Measurements from ENCODE around the gene PTP4A2. TPM values are rescaled to one million over a fixed set of nuclear protein-coding genes. Genes with fewer than 3 reads are reported as not detected.

Gene PTP4A2
- total and polyA plus RNA-seq, 2 of the 8 experiments (the other 6 are each of a cell fraction or from before 2014, with no cell fraction given), result 87.4 to 214 TPM

GRCh38 chr1:31874942-31875341, 63.2 kb downstream of the PTP4A2 start:
- POLR2A ChIA-PET (ENCODE audit: partially characterized antibody), result no interaction called here
- Histone ChIP-seq H3K23me2 (ENCODE audit: low read depth, low read length) (no peaks in the 10 kb centered on the region), H2BK5ac (ENCODE audit: low read depth, low read length) (no peak overlapping the region), H2BK20ac (ENCODE audit: low read length) (no peak overlapping the region), H3K4me2 (ENCODE audit: insufficient read depth in 1 of 2, low read depth in 2 of 2, low read length in 2 of 2) (no peak overlapping the region), H2BK120ac (replicated peaks; ENCODE audit: low read depth, low read length) (no peak overlapping the region), H3K4ac (replicated peaks; ENCODE audit: insufficient read length, low read depth, low read length) (no peak overlapping the region), H4K20me1 (replicated peaks in 1 of 2; ENCODE audit: control insufficient read depth in 1 of 2, insufficient read depth in 2 of 2, low read length in 2 of 2) (no peaks in the 10 kb centered on the region), H4K8ac (ENCODE audit: extremely low read depth, insufficient read depth, low read length) (no peak overlapping the region), H3K27ac (ENCODE audit: low read depth, low read length) (no peak overlapping the region), H2BK15ac (ENCODE audit: low read length) (no peak overlapping the region), H3K79me2 (ENCODE audit: control insufficient read depth in 1 of 2, insufficient read depth in 2 of 2, low read length in 2 of 2) (no peaks in the 10 kb centered on the region), H3K27me3 (replicated peaks in 1 of 4; ENCODE audit: control insufficient read depth in 3 of 4, extremely low read depth in 1 of 4, insufficient read depth in 3 of 4, low read length in 3 of 4) (no peaks in the 10 kb centered on the region), H3K56ac (replicated peaks; ENCODE audit: insufficient read length, low read depth, low read length) (no peak overlapping the region), H3K9me3 (ENCODE audit: insufficient read depth in 2 of 2, low read depth in 1 of 2, low read length in 1 of 2) (no peaks in the 10 kb centered on the region), H3K4me1 (replicated peaks in 1 of 4; ENCODE audit: control insufficient read depth in 3 of 4, insufficient read depth in 4 of 4, low read length in 3 of 4) (no peaks in the 10 kb centered on the region), H2AFZ (ENCODE audit: low read length) (no peak overlapping the region), H3K4me3 (ENCODE audit: extremely low read depth in 1 of 4, insufficient read depth in 2 of 4, low read depth in 3 of 4, low read length in 4 of 4) (no peak overlapping the region), H3K14ac (ENCODE audit: insufficient read length) (no peak overlapping the region), H3K23ac (ENCODE audit: insufficient read length) (no peak overlapping the region), H3K36me3 (ENCODE audit: control insufficient read depth in 2 of 4, insufficient read depth in 4 of 4, low read length in 3 of 4) (no peaks in the 10 kb centered on the region), H4K5ac (ENCODE audit: insufficient read length, low read depth, low read length) (no peak overlapping the region), H3K9ac (replicated peaks in 1 of 4; ENCODE audit: extremely low read depth in 1 of 4, low read depth in 3 of 4, low read length in 3 of 4) (no peak overlapping the region), H3K79me1 (ENCODE audit: low read depth, low read length) (no peaks in the 10 kb centered on the region), H2BK12ac (ENCODE audit: low read depth, low read length) (no peak overlapping the region), H2AK5ac (ENCODE audit: low read depth, low read length) (no peak overlapping the region), H4K91ac (replicated peaks; ENCODE audit: insufficient read length, low read length) (no peak overlapping the region), H3K18ac (ENCODE audit: extremely low read depth, low read length) (no peak overlapping the region)
- FAIRE-seq (no peak), DNase-seq (ENCODE audit: low read depth in 1 of 2, low spot score in 2 of 2) (no peak)
- 85% methylated on average over 3 of the region's 3 CpGs; no CpG with 5 or more reads in 1 of the 2 experiments for WGBS, 2 experiments (ENCODE audit: extremely low coverage in 1 of 2, insufficient coverage in 1 of 2, insufficient read length in 1 of 2, insufficient replicate concordance in 2 of 2, low coverage in 1 of 2, low lambda C conversion rate in 2 of 2, missing lambda C conversion rate in 1 of 2)
- CTCF ChIA-PET (ENCODE audit: partially characterized antibody), result interaction anchor here (1.0 kb wide), 1 partner anchor 262 kb away, joined by 4 read pairs; no protein-coding TSS in a partner anchor
- no peak for TF ChIP-seq YY1 (IDR thresholded peaks at IDR 0.05; ENCODE audit: low read depth, low read length)
- no peak for TF ChIP-seq JUN (IDR thresholded peaks at IDR 0.05; ENCODE audit: low read depth, low read length)
- no peak for TF ChIP-seq SP1 (IDR thresholded peaks at IDR 0.05; ENCODE audit: low read depth, low read length)
- no peak for TF ChIP-seq RFX5 (IDR thresholded peaks at IDR 0.05; ENCODE audit: borderline replicate concordance, low read depth, low read length)
- no peak for TF ChIP-seq SP4 (IDR thresholded peaks at IDR 0.05; ENCODE audit: low read length)
- no peak for TF ChIP-seq SIX5 (IDR thresholded peaks at IDR 0.05; ENCODE audit: low read depth, low read length)
- no peak for TF ChIP-seq RXRA (IDR thresholded peaks at IDR 0.05; ENCODE audit: insufficient read depth, low read depth, low read length)
- TF ChIP-seq PHF8 (conservative IDR thresholded peaks at IDR 0.05; ENCODE audit: low read depth, low read length), result no peak
- TF ChIP-seq POU5F1 (IDR thresholded peaks at IDR 0.05; ENCODE audit: low read depth, low read length), result no peak
- TF ChIP-seq TCF12 (IDR thresholded peaks at IDR 0.05; ENCODE audit: low read depth, low read length), result no peak
- TF ChIP-seq ZNF274 (IDR thresholded peaks at IDR 0.05; ENCODE audit: borderline replicate concordance, extremely low read depth, low read length), result no peak
- no peak for TF ChIP-seq ASH2L (IDR thresholded peaks at IDR 0.05; ENCODE audit: low read length)
- TF ChIP-seq KDM4A (IDR thresholded peaks at IDR 0.05; ENCODE audit: low read depth, low read length, severe bottlenecking), result no peak
- TF ChIP-seq GABPA (IDR thresholded peaks at IDR 0.05; ENCODE audit: borderline replicate concordance, insufficient read depth, low read length), result no peak
